GM21447 (cell line): ENCODE measurements around the gene ZHX3.
A peak's percentile ranks its signal among the peaks of the same experiment; 100 is the strongest.

ENCODE experiments used
- ATAC-seq: cut with Tn5 transposase; IDR thresholded peaks from one replicate; pipeline ENCODE4 v1.9.1; 2021; ENCODE audit not compliant: unreplicated experiment

The ZHX3 gene

GRCh38 chr20:41175201-41175651, 142.3 kb downstream of the ZHX3 start:
- ATAC-seq: no peak

GRCh38 chr20:41174782-41175181, 142.7 kb downstream of the ZHX3 start:
- no peak for ATAC-seq

- ATAC-seq: no peak
These were observed 143.2 kb downstream of the ZHX3 start for GRCh38 chr20:41174373-41174772.

GRCh38 chr20:41173791-41174341, 143.7 kb downstream of the ZHX3 start:
- ATAC-seq: no peak

- peak; percentile 59 for ATAC-seq
These were observed 144.3 kb downstream of the ZHX3 start for GRCh38 chr20:41173161-41173721.

GRCh38 chr20:41172296-41173140, 145.0 kb downstream of the ZHX3 start:
- ATAC-seq: no peak

GRCh38 chr20:41171736-41172295, 145.7 kb downstream of the ZHX3 start:
- no peak for ATAC-seq

GRCh38 chr20:41170386-41171105, 147.0 kb downstream of the ZHX3 start:
- no peak for ATAC-seq

GRCh38 chr20:41169791-41170351, 147.7 kb downstream of the ZHX3 start:
- ATAC-seq: no peak

- ATAC-seq: no peak
These were observed 148.3 kb downstream of the ZHX3 start for GRCh38 chr20:41169162-41169690.

GRCh38 chr20:41168281-41169161, 149.0 kb downstream of the ZHX3 start:
- no peak for ATAC-seq

- ATAC-seq: peak; percentile 67
These were observed 149.9 kb downstream of the ZHX3 start for GRCh38 chr20:41167481-41168253.

- ATAC-seq: no peak
These were observed 150.4 kb downstream of the ZHX3 start for GRCh38 chr20:41167118-41167470.

GRCh38 chr20:41166201-41167117, 151.1 kb downstream of the ZHX3 start:
- no peak for ATAC-seq

GRCh38 chr20:41165001-41165882, 152.3 kb downstream of the ZHX3 start:
- ATAC-seq: no peak

GRCh38 chr20:41163821-41164220, 153.7 kb downstream of the ZHX3 start:
- no peak for ATAC-seq

- ATAC-seq: no peak
These were observed 155.1 kb downstream of the ZHX3 start for GRCh38 chr20:41162396-41162795.
